NCI-H460 (cell line): ENCODE results near the gene PLCZ1. TPM values are rescaled to one million over a fixed set of nuclear protein-coding genes. Genes with fewer than 3 reads are reported as not detected.
"Not testable (repeated sequence)": the region's sequence is repeated elsewhere in the genome, so short reads cannot be mapped to it uniquely, and the experiment has no call there.

Experiments used
- DNase-seq: peaks from one replicate; pipeline ENCODE4 v3.0.0-alpha.2; 2016; ENCODE audit warnings: low read depth; ENCODE audit errors: extremely low read depth
- total RNA-seq: library from RNA; depleted of rRNA; stranded (reverse); fragments of >200 nt; shearing (Covaris generic); gene quantifications from 2 replicates; pipeline ENCODE4 v1.2.3, GENCODE V29; 2014

The PLCZ1 gene
- total RNA-seq, 1 experiment from 2014 or later: not detected

DNA sequence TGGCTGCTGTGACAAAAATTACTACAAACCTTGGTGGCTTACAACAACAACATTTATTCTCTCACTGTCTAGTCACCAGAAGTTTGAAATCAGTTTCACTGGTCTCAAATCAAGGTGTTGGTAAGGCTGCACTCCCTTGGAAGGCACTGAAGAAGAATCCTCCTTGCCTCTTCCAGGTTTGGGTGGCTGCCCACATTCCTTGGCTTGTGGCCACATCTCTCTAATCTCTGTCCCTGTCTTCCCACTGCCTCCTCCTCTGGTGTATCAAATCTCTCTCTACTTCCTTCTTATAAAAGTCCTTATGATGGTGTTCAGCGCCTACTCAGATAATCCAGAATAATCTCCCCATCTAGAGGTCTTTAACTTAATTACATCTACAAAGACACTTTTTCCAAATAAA lies 31.0 kb downstream of the PLCZ1 start:
- no peak for DNase-seq

DNA sequence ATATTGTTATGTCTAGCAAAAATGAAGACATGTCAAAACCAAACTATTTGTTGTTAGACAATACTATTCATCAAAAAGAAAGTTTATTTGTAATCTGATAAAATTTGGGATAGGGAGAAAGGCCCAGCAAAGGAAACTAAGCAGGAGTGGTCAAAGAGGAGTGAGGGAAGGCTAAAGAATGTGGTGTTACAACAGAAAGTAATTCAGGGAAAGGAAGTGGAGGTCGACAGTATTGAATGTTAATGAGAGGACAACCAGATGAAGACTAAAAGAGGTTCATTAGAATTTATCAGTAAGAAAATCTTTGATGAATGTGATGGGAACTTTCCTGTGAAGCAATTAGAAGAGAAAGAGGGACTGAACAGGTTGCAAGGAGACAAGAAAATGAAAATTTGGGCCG lies 33.9 kb downstream of the PLCZ1 start:
- DNase-seq: no peak

DNA sequence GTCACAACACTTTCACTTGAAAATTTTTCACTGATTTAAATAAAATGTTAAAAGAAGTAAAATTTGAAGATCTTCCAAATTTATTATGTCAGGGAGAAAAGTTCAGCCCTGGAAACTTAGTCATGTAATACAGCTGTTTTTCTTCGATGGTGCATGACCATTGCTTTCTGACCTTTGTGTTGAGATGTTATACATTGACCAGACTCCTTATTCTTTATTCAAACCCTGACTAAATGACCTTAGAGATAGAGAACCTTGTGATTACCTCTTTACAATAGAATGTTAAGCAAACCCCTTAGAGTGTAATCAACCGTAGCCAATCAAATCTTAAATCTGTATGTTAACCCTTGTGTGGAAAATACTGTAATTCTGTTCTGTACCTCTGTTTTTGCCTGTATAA lies 34.5 kb downstream of the PLCZ1 start:
- DNase-seq: no peak

DNA sequence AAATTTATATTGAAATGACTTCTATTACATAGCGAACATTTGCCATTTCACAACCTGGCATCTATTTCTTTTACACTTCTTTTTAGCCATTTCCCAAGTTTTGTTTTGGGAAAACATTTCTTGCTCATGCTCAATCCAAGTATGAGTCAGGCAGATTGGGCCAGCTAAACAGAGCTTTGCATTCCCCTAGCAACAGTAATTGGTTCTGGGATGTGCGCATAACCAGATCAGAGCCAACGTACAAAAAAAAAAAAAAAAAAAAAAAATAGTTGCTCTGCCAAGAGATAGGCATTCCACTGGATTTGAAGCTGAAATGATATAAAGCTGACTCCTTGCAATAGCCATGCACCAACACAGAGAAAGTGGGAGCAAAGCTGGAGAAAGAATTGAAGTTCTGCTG lies 37.5 kb downstream of the PLCZ1 start:
- no peak for DNase-seq

DNA sequence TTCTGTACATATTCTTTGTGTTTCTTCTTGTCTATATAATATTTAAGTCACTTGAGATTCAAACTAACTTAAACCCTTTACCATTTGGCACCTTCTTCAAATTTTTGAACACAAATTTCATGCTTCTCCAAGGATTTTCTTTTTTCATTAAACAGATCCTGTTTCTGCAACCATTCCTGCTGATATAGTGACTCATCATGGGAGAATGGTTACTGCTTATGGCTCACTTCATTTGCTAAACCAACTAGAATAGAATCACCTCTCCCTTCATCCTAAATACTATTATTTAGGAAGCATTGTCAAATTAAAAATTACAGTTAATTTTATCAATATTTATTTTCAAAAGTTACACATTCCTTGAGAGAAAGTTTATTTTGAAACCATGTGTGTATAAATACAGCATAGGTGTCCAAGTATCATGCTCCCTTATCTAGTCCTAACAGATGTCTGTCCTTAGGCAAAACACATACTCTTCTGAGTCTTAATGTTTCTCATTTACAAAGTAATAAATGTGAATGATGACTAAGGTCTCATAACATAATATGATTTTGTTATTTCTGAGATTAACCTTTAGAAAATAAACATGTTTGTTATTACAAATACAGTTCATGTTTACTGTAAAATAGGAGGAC lies 40.7 kb downstream of the PLCZ1 start:
- DNase-seq: peak; percentile 4

DNA sequence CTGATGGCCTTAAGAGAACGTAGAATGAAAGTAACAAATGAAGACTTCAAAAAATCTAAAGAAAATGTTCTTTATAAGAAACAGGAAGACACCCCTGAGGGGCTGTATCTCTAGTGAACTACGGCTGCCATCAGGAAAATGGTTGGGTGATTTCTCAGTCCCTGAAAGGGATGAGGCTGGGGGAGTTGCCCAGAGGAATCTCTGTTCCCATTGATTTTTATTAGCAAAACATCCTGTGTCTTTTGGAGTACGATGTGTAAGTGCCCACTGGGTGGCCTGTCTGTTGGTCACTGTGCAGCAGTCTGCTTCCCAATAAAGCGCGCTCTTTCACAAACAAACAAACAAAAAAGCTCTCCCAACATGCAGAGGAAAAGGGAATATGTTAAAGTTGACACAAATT lies 43.8 kb downstream of the PLCZ1 start:
- not testable (repeated sequence) for DNase-seq

DNA sequence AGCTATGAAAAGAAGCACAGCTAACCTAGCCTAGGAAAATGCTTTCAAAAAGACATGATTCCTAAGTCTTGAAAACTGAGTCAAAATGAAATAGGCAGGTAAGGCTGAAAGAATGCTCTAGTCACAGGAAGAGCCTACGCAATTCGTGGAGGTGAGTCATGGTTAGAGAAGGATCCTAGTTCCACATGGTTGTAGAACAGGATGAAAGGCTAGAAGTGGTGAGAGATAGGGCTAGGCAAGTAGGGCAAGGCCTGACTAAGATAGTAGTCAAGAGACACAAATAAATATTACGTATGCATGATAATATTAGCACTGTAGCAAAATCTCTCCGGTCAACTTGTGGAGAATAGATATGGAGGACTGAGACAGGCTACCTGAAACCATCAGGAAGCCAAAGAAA lies 47.2 kb downstream of the PLCZ1 start:
- peak; percentile 18 for DNase-seq

DNA sequence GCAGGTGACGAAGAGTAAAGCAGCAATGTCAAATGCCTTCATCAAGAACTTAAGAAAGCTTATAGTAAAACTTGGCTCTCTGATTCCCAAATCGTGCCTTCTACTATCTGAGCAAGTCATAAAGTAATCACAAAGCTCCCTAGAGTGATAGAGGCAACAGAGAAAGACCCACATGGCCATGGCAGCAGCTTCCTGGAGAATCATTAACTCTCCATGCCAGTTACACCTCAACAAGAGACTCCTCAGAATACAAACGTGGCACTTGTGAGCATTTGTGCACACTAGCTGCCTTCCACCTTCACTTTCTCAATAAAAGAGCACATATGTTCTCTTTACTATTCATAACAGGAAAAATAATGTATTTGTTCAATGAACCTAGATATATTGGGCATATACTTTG lies 48.0 kb downstream of the PLCZ1 start:
- DNase-seq: no peak

DNA sequence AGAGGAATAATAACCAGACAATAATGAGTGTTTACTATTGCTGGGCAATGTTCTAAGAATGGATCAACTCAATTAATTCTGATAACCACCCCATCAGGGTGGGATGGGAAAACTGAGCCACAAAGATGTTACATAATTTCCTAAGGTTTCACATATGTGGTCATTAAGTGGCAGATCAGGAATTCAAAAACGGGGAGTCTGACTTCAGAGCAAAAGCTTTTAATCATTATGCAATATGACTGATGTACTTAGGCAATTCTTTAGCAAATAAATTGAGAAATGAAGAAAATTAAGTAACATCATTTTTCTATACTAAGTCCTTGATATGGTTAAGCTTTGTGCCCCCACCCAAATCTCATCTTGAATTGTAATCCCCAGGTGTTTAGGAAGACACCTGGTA lies 53.4 kb downstream of the PLCZ1 start:
- no peak for DNase-seq

DNA sequence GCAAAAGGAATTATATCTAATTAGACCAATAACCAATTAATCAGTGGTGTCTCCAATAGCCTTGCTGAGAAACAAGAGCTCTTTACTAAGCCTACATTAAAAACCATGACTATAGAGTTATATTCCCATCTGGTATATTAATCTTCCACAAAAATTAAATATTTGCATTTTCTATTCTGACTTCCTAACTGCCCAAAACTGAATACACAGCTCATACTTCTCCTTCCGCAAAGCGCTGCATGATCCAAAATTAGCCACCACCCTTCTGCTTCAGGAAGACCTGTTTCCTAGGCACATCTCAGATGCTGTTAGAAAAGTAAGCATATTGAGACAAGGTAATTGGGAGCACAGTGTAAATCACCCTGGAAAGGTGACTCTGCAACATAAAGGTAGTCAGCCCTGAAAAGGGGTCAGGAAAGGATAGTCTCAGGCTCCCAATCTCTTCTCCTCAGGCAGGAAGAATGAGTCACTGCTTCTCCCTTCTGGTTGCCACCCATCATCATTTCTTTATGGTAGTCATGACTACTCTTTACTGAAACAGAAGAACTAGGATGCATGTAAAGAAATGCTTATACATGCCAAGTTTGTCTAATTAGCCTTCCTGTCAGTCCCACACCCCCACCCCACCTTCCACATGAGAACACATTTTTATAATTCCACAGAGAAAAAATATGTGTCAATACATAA lies 54.3 kb downstream of the PLCZ1 start:
- DNase-seq: no peak

DNA sequence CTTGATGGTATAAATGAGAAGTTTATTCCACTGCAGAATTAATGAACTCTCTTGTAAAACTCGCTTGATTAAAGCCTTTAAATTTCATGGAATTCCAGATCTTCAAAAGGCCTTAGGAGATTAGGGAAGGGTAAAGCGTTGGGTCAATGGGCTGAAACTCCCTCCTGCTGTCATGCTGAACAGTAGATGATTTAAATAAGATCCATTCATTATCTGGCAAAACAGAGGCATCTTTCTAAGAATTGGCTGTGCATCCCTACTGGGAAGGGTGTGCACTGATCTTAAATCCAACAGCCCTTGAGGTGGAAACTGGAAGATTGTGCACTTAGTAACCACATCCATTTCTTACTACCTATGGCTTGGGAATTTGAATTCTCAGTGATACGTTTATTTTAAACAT lies 56.0 kb downstream of the PLCZ1 start:
- DNase-seq: no peak

DNA sequence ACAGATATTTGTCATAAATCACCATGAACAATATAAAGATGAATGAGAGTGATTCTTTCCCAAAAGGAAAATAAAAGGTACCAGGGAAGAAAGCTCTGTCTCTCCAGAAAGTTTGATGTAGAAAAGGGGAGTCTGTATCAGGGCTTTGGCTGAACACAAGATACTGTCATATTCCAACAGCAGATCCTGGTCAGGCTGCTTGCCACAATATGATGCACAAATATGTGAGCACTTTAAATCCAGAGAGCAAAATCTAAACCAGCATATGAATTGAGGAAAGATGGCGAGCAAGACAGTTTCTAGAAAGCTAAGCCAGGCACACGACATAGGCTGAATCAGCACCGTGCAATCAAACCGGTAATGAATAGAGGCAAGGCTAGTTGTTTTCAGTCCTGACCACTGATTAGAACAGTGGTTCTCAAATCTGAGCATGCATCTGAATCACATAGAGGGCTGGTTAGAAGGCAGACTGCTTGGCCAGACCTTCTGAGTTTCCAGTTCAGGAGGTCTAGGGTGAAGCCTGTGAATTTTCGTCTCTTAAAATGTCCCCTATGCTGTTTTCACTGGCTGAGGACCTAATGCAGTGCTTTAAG lies 60.7 kb downstream of the PLCZ1 start:
- no peak for DNase-seq

DNA sequence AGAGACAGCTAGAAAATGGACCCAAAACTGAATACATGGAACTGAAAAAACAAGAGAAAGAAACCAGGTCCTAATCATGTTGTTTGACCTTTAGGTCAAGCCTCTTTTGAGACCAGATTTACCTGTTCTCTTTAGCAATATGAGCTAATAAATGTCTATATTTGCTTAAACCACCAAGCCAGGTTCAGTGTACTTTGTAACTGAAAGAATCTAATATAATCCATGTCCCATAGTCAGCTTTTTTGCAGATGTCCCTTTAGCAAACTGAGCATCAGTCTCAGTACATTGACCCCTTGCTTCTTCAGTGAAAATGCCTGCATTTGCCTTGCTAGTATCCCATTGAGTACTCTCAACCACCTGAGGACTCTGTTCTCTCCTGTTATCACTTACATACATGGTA lies 61.7 kb downstream of the PLCZ1 start:
- no peak for DNase-seq

DNA sequence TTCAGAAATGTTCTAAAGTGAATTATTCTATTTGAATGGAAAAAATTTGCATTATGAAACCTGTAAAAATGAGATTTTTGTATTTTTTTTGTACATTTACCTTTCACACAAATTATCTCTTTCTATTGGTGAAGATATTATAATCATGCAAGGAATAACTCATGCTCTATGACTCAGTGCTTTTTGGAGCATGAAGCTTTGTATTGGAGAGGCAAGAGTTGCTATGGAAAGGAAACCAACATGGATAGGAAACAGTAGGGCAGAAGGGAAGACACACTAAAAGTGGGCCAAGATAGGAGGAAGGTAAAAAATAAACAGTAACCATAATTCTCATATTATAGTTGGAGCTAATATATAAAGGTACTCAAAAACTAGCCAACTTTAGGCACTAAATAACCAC lies 79.0 kb downstream of the PLCZ1 start:
- DNase-seq: no peak

DNA sequence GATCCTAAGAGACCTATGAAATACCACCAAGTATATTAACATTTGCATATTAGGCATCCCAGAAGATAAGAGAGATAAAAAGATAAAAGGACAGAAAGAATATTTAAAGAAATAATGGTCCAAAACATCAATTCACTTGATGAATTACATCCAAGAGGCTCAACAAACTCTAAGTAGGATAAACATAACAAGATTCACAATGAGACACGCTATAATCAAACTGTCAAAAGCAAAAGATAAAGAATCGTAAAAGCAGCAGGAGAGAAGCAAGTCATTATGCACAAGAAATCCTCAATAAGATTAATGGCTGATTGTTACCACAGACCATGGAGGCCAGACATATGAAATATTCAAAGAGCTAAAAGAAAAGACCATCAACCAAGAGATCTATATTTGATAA lies 79.6 kb downstream of the PLCZ1 start:
- DNase-seq: no peak

DNA sequence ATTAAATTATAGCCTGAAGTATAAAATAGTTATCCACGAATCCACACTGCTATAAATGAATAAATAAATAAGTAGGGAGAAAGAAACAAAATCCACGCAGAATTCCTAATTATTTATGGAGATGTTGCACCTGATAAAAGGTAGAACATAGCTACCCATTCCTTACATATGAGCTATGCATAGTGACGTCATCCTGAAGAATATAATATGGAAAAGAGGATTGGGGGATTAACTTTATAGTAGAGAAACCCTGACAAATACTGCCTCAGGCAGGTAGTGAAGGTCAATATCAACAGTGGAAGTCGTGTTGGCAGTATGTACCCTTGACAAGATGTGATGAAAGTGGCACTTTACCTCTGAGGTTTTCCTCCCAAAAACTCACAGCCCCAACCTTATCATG lies 82.5 kb downstream of the PLCZ1 start:
- DNase-seq: no peak

DNA sequence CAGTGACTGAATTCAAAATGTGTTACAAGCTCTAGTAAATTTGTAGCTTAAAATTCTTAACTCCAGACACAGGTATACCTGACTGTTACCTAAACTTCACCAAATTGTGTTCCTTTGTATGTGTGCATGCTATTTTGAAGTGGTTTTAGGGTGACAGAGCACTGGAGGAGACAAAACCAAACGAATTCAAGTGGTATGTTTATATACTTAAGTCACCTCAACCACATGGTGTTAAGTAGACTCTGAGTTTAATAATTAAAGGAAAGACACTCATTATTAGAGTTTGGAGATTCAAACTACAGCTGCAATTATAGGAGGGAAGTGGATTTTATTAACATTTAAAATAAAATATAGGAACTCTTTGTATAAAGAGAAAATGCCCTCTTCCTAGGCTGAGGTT lies 84.3 kb downstream of the PLCZ1 start:
- DNase-seq: no peak

DNA sequence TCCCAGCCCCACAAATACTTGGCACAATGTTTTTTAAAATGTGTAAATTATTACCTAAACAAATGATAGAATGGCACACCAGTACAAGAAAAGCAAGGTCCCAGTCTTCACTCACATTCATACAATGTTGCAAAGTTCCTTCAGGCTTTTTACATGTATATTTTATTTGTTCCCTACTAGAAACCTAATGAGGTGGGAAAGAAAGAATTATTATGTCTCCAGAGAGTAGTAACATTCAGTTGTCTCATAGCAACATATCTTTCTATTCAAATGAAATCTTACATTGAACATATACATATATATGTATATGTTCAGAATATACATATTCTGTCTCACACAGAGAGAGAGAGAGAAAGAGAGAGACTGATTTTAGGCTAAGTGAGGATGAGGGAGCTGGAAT lies 85.2 kb downstream of the PLCZ1 start:
- DNase-seq: no peak

DNA sequence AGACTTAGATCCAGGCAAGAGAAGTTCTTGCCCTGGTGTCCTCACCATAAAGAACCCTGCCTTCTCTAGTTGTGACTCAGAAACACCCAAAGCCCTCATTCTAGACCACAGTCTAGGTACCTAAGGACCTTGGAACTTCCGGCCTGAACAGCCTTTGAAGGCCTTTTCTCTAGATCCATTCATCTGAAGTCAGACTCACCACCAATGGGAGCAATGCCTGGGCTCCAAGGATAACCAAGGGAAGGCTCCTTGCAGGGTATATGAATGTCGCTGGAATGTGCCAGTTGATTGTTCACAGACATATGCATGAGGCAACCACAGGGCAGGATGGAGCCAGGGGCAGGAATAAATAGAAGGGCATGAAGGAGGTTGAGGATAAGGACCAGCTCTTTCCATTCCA lies 86.3 kb downstream of the PLCZ1 start:
- DNase-seq: no peak

DNA sequence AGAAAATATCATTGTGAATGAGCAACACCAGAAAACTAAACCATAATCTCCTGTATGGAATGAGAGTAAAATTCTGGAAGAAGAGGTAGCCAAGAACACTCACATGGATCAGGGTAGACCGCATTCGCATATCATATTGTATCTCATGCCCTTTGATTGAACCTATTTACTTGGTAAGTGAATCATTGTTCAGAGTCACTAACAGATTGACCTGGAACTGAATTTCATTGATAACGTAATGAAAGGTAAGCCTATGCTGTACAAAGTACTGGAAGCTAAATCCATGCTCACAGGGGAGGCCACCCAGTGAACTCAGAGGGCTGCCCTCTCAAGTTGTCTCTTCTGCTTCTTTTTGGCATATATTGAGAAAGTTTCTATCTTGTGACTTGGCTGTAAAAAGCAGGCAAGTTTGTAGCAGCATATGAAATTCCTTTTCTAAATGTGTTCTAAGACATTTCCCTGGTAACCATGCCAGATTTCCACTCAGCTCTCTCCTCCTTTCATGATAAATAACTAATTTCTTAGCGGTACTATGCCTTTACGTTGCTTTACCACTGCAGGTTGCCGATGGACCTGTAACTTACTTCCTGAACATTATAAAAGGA lies 91.4 kb downstream of the PLCZ1 start:
- DNase-seq: no peak

DNA sequence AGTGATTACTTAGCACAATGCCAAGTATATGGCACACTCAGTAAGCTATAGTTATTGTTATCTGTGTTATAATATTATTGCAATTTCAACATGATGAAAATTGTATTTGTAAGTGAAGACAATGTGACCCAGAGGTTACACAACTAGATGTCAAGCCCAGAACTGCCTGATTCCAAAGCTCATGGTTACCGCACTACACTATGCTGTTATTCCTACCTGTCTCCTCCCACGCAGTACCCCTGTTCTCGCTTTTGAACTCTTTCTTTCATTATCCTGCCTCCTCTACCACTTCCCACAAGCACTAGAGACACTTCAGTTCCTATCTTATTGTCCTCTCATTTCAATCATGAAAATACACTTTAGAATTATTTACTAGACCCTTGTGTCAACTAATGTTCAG lies 93.2 kb downstream of the PLCZ1 start:
- DNase-seq: no peak

DNA sequence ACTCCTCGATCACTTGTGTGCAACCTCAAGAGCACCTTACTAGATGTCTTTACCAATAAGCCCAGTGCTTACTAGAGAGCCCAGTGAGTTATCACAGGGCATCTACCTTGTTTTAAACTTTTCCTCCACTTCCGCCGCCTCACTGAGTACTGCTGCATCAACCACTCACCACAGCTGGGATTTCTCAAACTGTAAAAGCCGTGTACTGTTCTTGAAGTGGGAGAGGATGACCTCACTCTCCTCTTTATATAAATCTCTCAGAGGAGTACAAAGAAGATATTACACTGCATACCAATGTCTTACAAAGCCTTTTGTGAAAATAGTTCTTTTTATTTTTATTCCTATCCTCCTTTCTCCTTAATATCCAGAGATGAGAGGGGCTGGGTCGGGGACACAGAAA lies 94.1 kb downstream of the PLCZ1 start:
- DNase-seq: no peak
